Adrenal gland (tissue), 12 donors: ENCODE data around the gene FGFBP2. TPM values are rescaled to one million over a fixed set of nuclear protein-coding genes. Genes with fewer than 3 reads are reported as not detected.

ENCODE experiments used
- DNase-seq, 7 donors: peaks; one replicate each; pipeline ENCODE4 v3.0.0-alpha.2; 2019 to 2020
- H3K27ac ChIP-seq, 5 donors: fragments of 200-600 bp; sonication (generic) in 4 of 5; 1 replicate in 3 of 5; 2 replicates in 2 of 5; pipeline versions ENCODE4 v1.5.1 to v1.8.0; 2016 to 2020; ENCODE audit warnings: mild to moderate bottlenecking in 1 of 5
- H3K27me3 ChIP-seq: fragments of 200-600 bp; 2 replicates; pipeline ENCODE4 v1.8.0; 2021
- H3K36me3 ChIP-seq, 2 donors: fragments of 200-600 bp; replicated peaks in 1 of 2; 1 replicate in 1 of 2; 2 replicates in 1 of 2; pipeline versions ENCODE4 v1.5.1 to v1.8.0; 2018 to 2022
- H3K4me1 ChIP-seq, 2 donors: fragments of 200-600 bp; replicated peaks in 1 of 2; 1 replicate in 1 of 2; 2 replicates in 1 of 2; pipeline versions ENCODE4 v1.5.1 to v1.8.0; 2018 to 2021
- H3K4me3 ChIP-seq, 4 donors: fragments of 200-600 bp; sonication (generic) in 3 of 4; one replicate each; pipeline ENCODE4 v1.5.1; 2016 to 2018
- H3K9me3 ChIP-seq, 3 donors: fragments of 200-600 bp; sonication (generic) in 1 of 3; replicated peaks in 1 of 3; 1 replicate in 2 of 3; 2 replicates in 1 of 3; pipeline versions ENCODE4 v1.5.1 to v1.8.0; 2016 to 2021
- CTCF ChIP-seq, 6 experiments: fragments of 450-650 bp in 4 of 6; fragments of 200-600 bp in 2 of 6; sonication (generic) in 1 of 6; IDR thresholded peaks; 1 replicate in 5 of 6; 2 replicates in 1 of 6; pipeline versions ENCODE4 v1.5.1 to v1.8.0; 2016 to 2021; ENCODE audit warnings: antibody characterized with exemption in 6 of 6, mild to moderate bottlenecking in 2 of 6, moderate library complexity in 1 of 6
- POLR2A ChIP-seq, 2 donors: fragments of 450-650 bp; IDR thresholded peaks; one replicate each; pipeline ENCODE4 v1.6.1; 2017; ENCODE audit warnings: antibody characterized with exemption in 2 of 2, mild to moderate bottlenecking in 2 of 2, moderate library complexity in 1 of 2
- WGBS, 4 donors: extraction: QIAGEN DNeasy Blood & Tissue Kit in 2 of 4; methylation state at CpG; one replicate each; pipeline versions ENCODE4 v1.1.5 to v1.1.7; 2013 to 2017; 5-methylcytosine and 5-hydroxymethylcytosine counted together
- intact Hi-C, 2 donors: fragments of 100-400 bp; cut with DNase I; formaldehyde crosslinking; loops; one replicate each; pipeline versions ENCODE4 v1.14.1 to v1.15.0; 2022 to 2023
- polyA plus RNA-seq, 3 donors: library from polyadenylated mRNA; stranded (reverse); fragments of 200-250 nt in 2 of 3; fragments of 350-450 nt in 1 of 3; fragmentation: Illumina TruSeq in 1 of 3; extraction: RNeasy Lipid Tissue Mini Kit (QIAGEN cat#74804) in 1 of 3; gene quantifications; one replicate each; pipeline ENCODE4 v1.2.3, GENCODE V29; 2013 to 2014
- total RNA-seq, 9 donors: library from RNA; depleted of rRNA in 4 of 9; stranded (reverse); fragments of >200 nt in 4 of 9; fragments of 120-200 nt in 1 of 9; fragmentation: NEBNext Ultra II Directional in 1 of 9; extraction: Animal tissue kit (Norgen Biotek cat#: 25700) in 1 of 9; gene quantifications; one replicate each; pipeline versions ENCODE4 v1.1.0 to v1.2.4, GENCODE V29; 2013 to 2023
- donor health status: healthy with polysubstance abuse.
- donor health status: Bipolar disorder and iron deficiency.
- donor health status: DM: yes; HTN: yes; CAD: no.
- donor health status: DM: no; HTN: no; CAD: no.
- donor health status: DM: no; HTN: no; CAD: no.
- donor health status: DM: yes; HTN: yes; CAD: no.

The FGFBP2 gene
- total and polyA plus RNA-seq, 12 donors, result 0.26 to 2.9 (median 0.94) TPM; not detected in 2

- TF ChIP-seq CTCF (IDR thresholded peaks at IDR 0.05) (no peak), POLR2A (IDR thresholded peaks at IDR 0.05) (no peak)
- H3K27me3 ChIP-seq, result no peaks in the 10 kb centered on the region
- no peak for DNase-seq
- H3K27ac ChIP-seq, result no peak overlapping the region
- WGBS, 4 donors, result 75 to 94% (median 89%) methylated on average over 5 of the region's 5 CpGs
- H3K4me3 ChIP-seq, result no peak overlapping the region
- H3K36me3 ChIP-seq, result no peaks in the 10 kb centered on the region
- intact Hi-C loops, result no loop called here
- H3K9me3 ChIP-seq, result no peaks in the 10 kb centered on the region
- H3K4me1 ChIP-seq, result no peaks in the 10 kb centered on the region
Measured at GRCh38 chr4:15931451-15932210, 31.3 kb downstream of the FGFBP2 start.

- Histone ChIP-seq H3K27ac (no peak overlapping the region), H3K9me3 (no peaks in the 10 kb centered on the region)
Measured at GRCh38 chr4:15930314-15930713, 32.7 kb downstream of the FGFBP2 start.

GRCh38 chr4:15929540-15929939 lies 33.4 kb downstream of the FGFBP2 start:
- DNase-seq, result no peak

More at GRCh38 chr4:15930314-15930713, 32.7 kb downstream of the FGFBP2 start:
- WGBS, 4 donors, result 71 to 88% (median 84%) methylated on average over 7 of the region's 7 CpGs
- TF ChIP-seq CTCF (IDR thresholded peaks at IDR 0.05) (no peak), POLR2A (IDR thresholded peaks at IDR 0.05) (no peak)
- no peaks in the 10 kb centered on the region for H3K36me3 ChIP-seq
- no peaks in the 10 kb centered on the region for H3K4me1 ChIP-seq
- H3K27me3 ChIP-seq, result no peaks in the 10 kb centered on the region
- H3K4me3 ChIP-seq, result no peak overlapping the region
- intact Hi-C loops, result no loop called here
- DNase-seq, result no peak

GRCh38 chr4:15928883-15929282 lies 34.1 kb downstream of the FGFBP2 start:
- Histone ChIP-seq H3K27me3 (no peaks in the 10 kb centered on the region), H3K4me3 (no peak overlapping the region), H3K9me3 (no peaks in the 10 kb centered on the region), H3K4me1 (no peaks in the 10 kb centered on the region), H3K36me3 (no peaks in the 10 kb centered on the region), H3K27ac (no peak overlapping the region)
- 62 to 79% (median 73%) methylated on average over 3 to 5 of the region's 5 CpGs for WGBS, 4 donors
- TF ChIP-seq POLR2A (IDR thresholded peaks at IDR 0.05) (no peak), CTCF (IDR thresholded peaks at IDR 0.05) (no peak)
- intact Hi-C loops, result no loop called here
- no peak for DNase-seq

More at GRCh38 chr4:15929540-15929939, 33.4 kb downstream of the FGFBP2 start:
- WGBS, 4 donors, result 55 to 68% (median 62%) methylated on average over 3 of the region's 3 CpGs
- Histone ChIP-seq H3K27me3 (no peaks in the 10 kb centered on the region), H3K4me3 (no peak overlapping the region), H3K36me3 (no peaks in the 10 kb centered on the region), H3K27ac (no peak overlapping the region), H3K4me1 (no peaks in the 10 kb centered on the region), H3K9me3 (no peaks in the 10 kb centered on the region)
- TF ChIP-seq CTCF (IDR thresholded peaks at IDR 0.05), result no peak
- no peak for TF ChIP-seq POLR2A (IDR thresholded peaks at IDR 0.05)
- intact Hi-C loops, result no loop called here
